Muscle of leg (tissue), 11 donors: ENCODE data around the gene RNF223. TPM values are rescaled to one million over a fixed set of nuclear protein-coding genes. Genes with fewer than 3 reads are reported as not detected.
"Not testable (repeated sequence)": the region's sequence is repeated elsewhere in the genome, so short reads cannot be mapped to it uniquely, and the experiment has no call there.

ENCODE experiments used
- DNase-seq: peaks from one replicate; pipeline ENCODE4 v3.0.0; 2013
- H3K27ac ChIP-seq: one replicate; pipeline ENCODE4 v1.5.1; 2013; ENCODE audit warnings: mild to moderate bottlenecking, low read length, control low read depth
- H3K27me3 ChIP-seq: one replicate; pipeline ENCODE4 v1.6.1; 2013; ENCODE audit warnings: low read length; ENCODE audit not compliant: control insufficient read depth, insufficient read depth
- H3K36me3 ChIP-seq: one replicate; pipeline ENCODE4 v1.6.1; 2013; ENCODE audit warnings: low read length; ENCODE audit not compliant: control insufficient read depth, insufficient read depth
- H3K4me1 ChIP-seq: one replicate; pipeline ENCODE4 v1.6.1; 2013; ENCODE audit warnings: low read length; ENCODE audit not compliant: control insufficient read depth, insufficient read depth
- H3K4me3 ChIP-seq: one replicate; pipeline ENCODE4 v1.5.1; 2013; ENCODE audit warnings: low read length, control low read depth
- H3K9me3 ChIP-seq: replicated peaks from 2 replicates; pipeline ENCODE4 v1.6.1; 2013; ENCODE audit warnings: low read depth, low read length; ENCODE audit not compliant: control insufficient read depth
- WGBS: methylation state at CpG from one replicate; pipeline ENCODE4 v1.1.5; 2013; ENCODE audit warnings: missing lambda C conversion rate; ENCODE audit not compliant: insufficient coverage; 5-methylcytosine and 5-hydroxymethylcytosine counted together
- polyA plus RNA-seq, 8 donors: library from polyadenylated mRNA; unstranded; fragments of 120-200 nt; gene quantifications; one replicate each; pipeline versions ENCODE4 v1.2.1 to v1.2.3, GENCODE V29; 2013; ENCODE audit warnings: inconsistent platforms in 1 of 8, low replicate concordance in 1 of 8; ENCODE audit not compliant: insufficient read length in 8 of 8, insufficient read depth in 1 of 8
- total RNA-seq: library from RNA; stranded (reverse); fragments of 120-200 nt; gene quantifications from one replicate; pipeline ENCODE4 v1.2.4, GENCODE V29; 2013

The RNF223 gene
- total and polyA plus RNA-seq, 9 donors: 0.08 to 0.23 (median 0.09) TPM; not detected in 2

GRCh38 chr1:1065940-1066304, 8.2 kb downstream of the RNF223 start:
- not testable (repeated sequence) for H3K9me3 ChIP-seq, H3K36me3 ChIP-seq, H3K27ac ChIP-seq, DNase-seq, H3K4me3 ChIP-seq
- Histone ChIP-seq H3K4me1 (peaks cover 25% of the 10 kb centered on the region), H3K27me3 (peaks cover 84% of the 10 kb centered on the region)
- WGBS: 27% methylated on average over 3 of the region's 11 CpGs

- 54% methylated on average over 6 of the region's 20 CpGs for WGBS
- H3K36me3 ChIP-seq: no peaks in the 10 kb centered on the region
- H3K4me1 ChIP-seq: peaks cover 25% of the 10 kb centered on the region
- no peaks in the 10 kb centered on the region for H3K9me3 ChIP-seq
- H3K4me3 ChIP-seq: no peak overlapping the region
- H3K27ac ChIP-seq: no peak overlapping the region
- no peak for DNase-seq
- H3K27me3 ChIP-seq: peaks cover 85% of the 10 kb centered on the region
These were observed 8.7 kb downstream of the RNF223 start for GRCh38 chr1:1065265-1065939.

GRCh38 chr1:1063945-1064831, 9.9 kb downstream of the RNF223 start:
- DNase-seq: peak; percentile 35

GRCh38 chr1:1063261-1063944, 10.7 kb downstream of the RNF223 start:
- Histone ChIP-seq H3K27ac (no peak overlapping the region), H3K36me3 (no peaks in the 10 kb centered on the region), H3K9me3 (no peaks in the 10 kb centered on the region), H3K4me1 (peaks cover 25% of the 10 kb centered on the region), H3K4me3 (no peak overlapping the region), H3K27me3 (peaks cover 85% of the 10 kb centered on the region)
- no peak for DNase-seq
- 59% methylated on average over 18 of the region's 24 CpGs for WGBS

More at GRCh38 chr1:1063945-1064831, 9.9 kb downstream of the RNF223 start:
- H3K4me1 ChIP-seq: peaks cover 26% of the 10 kb centered on the region
- H3K27me3 ChIP-seq: peaks cover 81% of the 10 kb centered on the region
- H3K4me3 ChIP-seq: no peak overlapping the region
- no peaks in the 10 kb centered on the region for H3K36me3 ChIP-seq
- no peak overlapping the region for H3K27ac ChIP-seq
- 15% methylated on average over 40 of the region's 50 CpGs for WGBS
- H3K9me3 ChIP-seq: no peaks in the 10 kb centered on the region

GRCh38 chr1:1062348-1063163, 11.6 kb downstream of the RNF223 start:
- peaks cover 85% of the 10 kb centered on the region for H3K27me3 ChIP-seq
- WGBS: 18% methylated on average over 24 of the region's 29 CpGs
- H3K4me3 ChIP-seq: no peak overlapping the region
- H3K36me3 ChIP-seq: no peaks in the 10 kb centered on the region
- H3K27ac ChIP-seq: no peak overlapping the region
- peak; percentile 38 for DNase-seq
- H3K9me3 ChIP-seq: no peaks in the 10 kb centered on the region
- H3K4me1 ChIP-seq: peaks cover 22% of the 10 kb centered on the region

- no peak overlapping the region for H3K4me3 ChIP-seq
- H3K27ac ChIP-seq: no peak overlapping the region
- WGBS: 45% methylated on average over 13 of the region's 18 CpGs
- peaks cover 84% of the 10 kb centered on the region for H3K27me3 ChIP-seq
- peak; percentile 38 for DNase-seq
- no peaks in the 10 kb centered on the region for H3K36me3 ChIP-seq
- H3K9me3 ChIP-seq: no peaks in the 10 kb centered on the region
- peaks cover 22% of the 10 kb centered on the region for H3K4me1 ChIP-seq
These were observed 12.3 kb downstream of the RNF223 start for GRCh38 chr1:1061682-1062345.

- Histone ChIP-seq H3K27me3 (peaks cover 75% of the 10 kb centered on the region), H3K27ac (no peak overlapping the region), H3K9me3 (no peaks in the 10 kb centered on the region), H3K36me3 (peaks cover 1% of the 10 kb centered on the region), H3K4me1 (peaks cover 22% of the 10 kb centered on the region), H3K4me3 (no peak overlapping the region)
- no peak for DNase-seq
- 39% methylated on average over 29 of the region's 38 CpGs for WGBS
These were observed 13.7 kb downstream of the RNF223 start for GRCh38 chr1:1060281-1061000.

- Histone ChIP-seq H3K27me3 (peaks cover 72% of the 10 kb centered on the region), H3K9me3 (no peaks in the 10 kb centered on the region), H3K27ac (no peak overlapping the region), H3K4me3 (peak overlapping the region; percentile 35), H3K4me1 (peaks cover 22% of the 10 kb centered on the region), H3K36me3 (peaks cover 9% of the 10 kb centered on the region)
- peak; percentile 74 for DNase-seq
- WGBS: under 1% methylated on average over 58 of the region's 69 CpGs
These were observed 14.4 kb downstream of the RNF223 start for GRCh38 chr1:1059494-1060280.
